Cerebellar cortex (tissue), 1 donor: Measurements from ENCODE around the gene DACH1.

Source experiments
- DNase-seq: peaks from one replicate; pipeline ENCODE4 v3.0.0-alpha.2; 2015; ENCODE audit warnings: low spot score

DACH1 gene

GRCh38 chr13:71774863-71775262 lies 92.1 kb downstream of the DACH1 start:
- no peak for DNase-seq

- no peak for DNase-seq
Observed at GRCh38 chr13:71773531-71773930, 93.5 kb downstream of the DACH1 start.

- no peak for DNase-seq
Observed at GRCh38 chr13:71772361-71772760, 94.6 kb downstream of the DACH1 start.

DNA sequence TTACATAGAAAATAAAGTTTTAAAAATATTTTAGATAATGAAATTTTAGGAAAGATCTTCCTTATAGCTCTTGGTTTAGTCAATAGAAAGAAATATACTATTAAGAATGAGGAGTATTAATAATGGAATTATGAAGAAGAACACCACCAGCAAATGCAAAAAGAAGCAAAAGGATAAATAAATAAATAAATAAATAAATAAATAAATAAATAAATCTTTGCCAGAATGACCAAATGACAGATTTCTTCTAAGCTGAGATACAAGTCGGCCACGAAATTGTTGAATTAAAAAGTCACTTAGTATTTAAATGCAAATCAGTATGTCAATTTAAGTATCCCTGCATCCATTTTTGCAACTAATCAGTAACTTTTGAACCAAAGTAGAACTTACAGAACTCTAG lies 95.9 kb downstream of the DACH1 start:
- DNase-seq, result no peak

DNA sequence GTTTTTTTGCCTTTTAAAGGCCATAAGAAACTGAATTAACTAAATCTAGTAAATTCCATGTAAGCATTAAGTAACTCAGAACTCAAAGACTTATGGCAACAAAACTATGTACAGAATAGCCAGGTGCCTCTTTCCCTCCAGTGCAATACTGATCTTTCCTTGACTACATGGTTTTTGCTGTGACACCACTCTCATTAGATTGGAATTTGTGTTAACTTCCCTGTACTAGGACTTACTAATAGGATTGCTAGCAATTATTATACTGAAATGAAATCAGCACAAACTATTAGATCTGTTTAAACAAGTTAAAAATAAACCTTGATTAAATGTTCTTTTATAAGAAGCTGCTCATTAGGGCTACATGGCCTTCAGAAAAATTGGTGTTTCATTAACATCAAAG lies 96.3 kb downstream of the DACH1 start:
- DNase-seq, result no peak

DNA sequence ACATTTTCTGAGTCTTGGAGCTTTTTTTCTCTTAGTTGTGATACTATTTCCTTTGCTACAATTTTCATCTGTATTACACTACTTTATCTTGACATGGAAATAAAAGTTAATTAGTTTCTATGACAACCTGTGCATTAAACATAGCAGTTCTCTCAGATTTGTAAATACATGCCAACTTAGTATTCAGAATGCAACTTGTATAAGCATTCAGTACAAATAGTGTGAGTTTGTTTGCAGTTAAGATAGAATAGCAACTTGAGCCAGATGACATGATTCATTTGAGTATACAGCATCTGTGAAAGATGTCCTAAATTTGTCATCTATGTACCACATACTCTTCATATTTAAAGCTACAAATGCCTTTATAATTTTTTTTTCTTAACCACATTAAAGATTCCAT lies 98.1 kb downstream of the DACH1 start:
- no peak for DNase-seq

- DNase-seq, result no peak
Observed at GRCh38 chr13:71759651-71760511, 107.1 kb downstream of the DACH1 start.

DNA sequence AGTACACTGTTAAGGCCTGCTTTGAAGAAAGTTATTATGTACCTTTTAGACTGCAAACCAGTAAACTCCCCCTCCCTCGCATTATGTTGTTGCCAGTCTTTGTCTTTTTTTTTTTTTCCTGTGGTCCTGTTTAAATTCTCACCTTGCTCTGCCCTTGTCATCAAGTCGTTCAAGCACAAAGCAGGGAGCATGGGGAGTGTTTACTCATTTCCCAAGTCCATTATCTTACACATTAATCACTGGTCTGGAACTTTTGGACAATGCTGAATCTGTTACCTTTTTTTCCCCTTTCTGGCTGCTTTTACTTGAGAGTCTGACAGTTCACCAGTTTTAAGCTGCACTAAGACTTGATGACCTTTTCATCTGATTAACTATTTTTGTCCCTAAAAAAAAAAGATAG lies 108.2 kb downstream of the DACH1 start:
- DNase-seq, result no peak

DNA sequence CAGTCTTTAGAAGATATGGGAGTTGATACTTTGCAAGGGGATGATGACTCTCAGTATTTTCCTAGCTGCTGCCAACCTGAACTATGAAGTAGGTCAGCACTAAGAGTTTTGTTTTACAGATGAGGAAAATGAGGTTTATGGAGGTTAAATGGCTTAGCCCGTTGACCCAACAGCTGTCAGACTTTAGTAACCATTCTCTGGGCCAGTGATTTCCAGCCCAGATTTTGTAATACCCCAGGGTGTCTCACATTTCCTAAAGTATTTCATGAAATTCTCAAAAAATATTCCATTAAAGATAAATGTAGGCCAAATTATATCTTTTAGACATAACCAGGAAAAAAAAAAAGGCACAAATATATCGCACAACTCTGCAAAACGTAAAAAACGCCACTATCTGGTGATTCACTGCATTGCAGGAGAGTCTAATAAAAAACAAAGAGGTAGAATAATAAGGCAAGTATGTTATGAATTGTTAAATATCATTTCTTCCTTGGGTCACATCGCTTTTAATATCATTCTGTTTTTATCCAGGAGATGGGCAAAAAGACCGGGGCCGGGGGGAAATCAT lies 112.5 kb downstream of the DACH1 start:
- no peak for DNase-seq

DNA sequence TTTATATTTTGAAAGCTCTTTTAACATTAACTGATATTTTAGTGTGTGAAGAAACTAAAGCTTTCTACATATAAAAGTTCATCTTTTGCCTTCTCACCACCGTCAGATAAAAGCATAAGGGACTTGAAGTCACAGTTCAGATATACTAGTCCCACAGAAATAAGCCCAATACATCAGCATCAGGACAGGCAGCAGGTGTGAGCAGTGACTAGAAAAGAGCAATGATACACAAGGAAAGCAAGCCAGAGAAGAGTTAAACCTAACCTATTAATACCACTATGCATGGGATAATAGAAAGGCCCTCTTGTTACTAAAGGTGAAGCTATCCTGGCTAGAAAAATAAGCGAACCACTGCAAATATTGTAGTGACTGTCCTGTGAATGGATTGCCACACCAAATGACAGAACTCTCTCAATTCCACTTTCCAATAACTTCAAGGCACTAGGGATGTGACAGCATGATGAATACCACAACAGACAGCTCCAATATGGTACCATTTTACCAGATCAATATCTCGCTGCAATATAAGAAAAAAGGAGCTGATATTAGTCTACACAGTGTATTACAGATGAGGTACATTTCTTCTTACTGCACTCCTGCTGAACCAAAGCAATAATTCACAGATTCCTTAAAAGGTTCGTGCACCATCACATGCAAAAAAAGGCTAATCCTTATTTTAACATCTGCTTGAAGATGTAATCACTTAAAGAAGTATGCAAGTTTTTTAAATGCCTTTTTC lies 114.1 kb downstream of the DACH1 start:
- no peak for DNase-seq

DNA sequence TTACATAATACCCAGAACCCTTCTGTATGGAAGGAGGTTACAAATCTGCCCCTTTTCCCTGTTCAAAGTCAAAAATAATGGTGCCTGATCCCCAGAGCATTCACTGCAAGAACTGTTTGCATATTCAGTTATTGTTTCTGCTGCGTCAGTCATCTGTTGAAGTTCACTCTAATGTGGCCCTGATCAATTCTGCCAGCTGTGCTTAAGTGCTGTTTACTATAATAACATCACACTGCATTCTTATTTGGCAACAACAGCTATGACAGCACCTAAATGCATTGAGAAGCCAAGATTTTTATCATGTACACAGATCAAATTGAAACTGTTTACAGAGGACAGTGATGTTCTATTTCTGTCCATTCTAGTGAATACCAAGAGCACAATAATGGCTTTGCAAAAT lies 115.9 kb downstream of the DACH1 start:
- no peak for DNase-seq

GRCh38 chr13:71730267-71730666 lies 136.7 kb downstream of the DACH1 start:
- DNase-seq, result no peak

GRCh38 chr13:71729441-71729840 lies 137.6 kb downstream of the DACH1 start:
- no peak for DNase-seq

DNA sequence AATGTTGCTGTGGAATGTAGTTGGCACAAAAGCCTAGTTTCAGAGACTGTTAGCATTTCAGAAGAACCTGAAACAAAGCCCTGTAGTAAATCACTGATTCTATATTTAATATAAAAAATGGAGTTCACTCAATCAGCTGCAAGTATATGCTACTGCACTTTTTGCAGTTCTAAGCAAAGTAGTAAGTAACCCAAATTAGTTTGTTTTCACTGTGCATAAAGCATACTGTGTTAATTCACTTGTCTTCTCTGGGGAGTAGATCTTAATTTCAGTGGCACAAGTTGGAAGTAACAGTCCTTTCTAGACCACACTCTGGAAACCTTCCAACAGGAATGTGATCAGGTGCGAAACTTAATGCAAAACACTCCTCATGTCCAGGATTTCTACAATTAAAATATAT lies 139.3 kb downstream of the DACH1 start:
- DNase-seq, result no peak

DNA sequence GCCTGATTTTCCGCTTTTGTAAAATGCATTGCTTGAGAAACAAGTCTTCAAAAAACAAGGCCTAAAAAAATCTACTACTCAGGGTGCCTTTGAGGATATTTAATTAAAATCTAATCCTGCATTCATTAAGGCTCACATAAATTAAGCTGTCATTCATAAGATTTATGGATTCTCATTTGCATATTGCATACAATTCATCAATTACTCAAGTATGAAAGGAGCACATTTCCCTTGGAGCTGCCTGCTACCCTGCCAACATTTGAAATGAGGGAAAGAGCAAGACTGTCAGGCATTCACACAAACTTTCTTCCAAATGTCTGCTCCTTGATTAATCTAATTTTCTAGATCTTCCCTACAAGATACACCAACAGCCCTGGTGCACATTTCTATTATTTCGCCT lies 140.0 kb downstream of the DACH1 start:
- no peak for DNase-seq

GRCh38 chr13:71722206-71722605 lies 144.8 kb downstream of the DACH1 start:
- no peak for DNase-seq

DNA sequence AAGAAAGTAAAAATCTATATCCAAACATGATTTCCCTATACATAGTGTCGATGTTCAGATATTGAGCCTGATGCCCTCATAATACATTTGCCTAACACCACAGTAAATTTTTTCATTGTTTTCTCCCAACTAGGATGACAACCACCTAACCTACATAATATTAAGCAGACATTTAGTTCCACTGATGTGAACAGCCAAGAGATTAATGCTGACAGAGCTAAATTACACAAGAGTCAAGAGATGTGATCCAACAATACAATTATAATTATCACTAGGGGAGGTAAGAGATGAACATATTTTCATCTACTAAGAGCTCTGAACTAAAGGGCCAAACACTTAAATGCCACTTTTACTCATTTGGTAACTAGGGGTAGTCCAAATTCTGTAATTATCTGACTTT lies 145.9 kb downstream of the DACH1 start:
- no peak for DNase-seq

DNA sequence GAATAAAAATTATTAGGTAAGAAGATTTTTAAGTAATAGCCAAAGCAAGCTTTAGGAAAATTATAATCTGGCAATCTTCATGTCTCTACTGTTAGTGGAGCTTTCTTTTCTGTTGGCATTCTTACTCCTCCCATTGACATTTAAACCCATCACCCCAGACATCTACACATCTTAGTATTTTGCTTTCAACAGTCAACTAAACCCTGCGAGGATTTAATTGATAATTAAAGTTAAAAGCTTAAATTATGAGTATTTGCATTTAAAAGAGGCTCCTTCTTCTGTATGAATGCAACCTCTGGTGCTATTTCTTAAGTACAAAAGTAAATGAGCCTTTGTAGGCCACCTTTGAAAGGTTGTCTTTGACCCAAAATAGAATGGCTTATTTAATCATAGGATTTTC lies 148.1 kb downstream of the DACH1 start:
- no peak for DNase-seq

DNA sequence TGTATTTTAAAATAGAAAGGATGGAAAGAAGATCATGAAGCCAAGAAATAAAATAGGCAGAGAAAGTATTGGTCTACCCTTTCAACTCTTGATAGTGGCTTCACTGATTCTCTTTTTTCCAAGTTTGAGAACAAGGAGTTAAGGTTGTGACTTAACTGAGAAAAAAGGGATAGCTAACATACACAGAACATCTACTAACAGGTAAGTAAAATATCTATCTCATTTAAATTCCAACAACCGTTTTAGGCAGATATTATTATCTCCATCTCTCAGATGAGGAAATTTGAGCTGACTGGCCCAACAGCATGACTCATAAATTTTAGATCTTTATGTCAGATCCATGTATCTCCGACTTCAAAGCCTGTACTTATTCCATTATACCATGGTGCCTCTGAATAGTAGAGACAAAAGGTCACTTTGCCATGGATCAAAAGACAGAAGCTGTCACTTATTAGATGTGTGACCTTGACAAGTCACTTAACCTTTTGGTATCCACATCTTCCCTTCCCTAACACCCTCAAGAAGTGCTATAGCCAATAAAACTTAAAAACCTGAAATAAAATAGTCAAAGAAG lies 152.1 kb downstream of the DACH1 start:
- no peak for DNase-seq

- DNase-seq, result no peak
Observed at GRCh38 chr13:71712988-71713653, 153.9 kb downstream of the DACH1 start.

DNA sequence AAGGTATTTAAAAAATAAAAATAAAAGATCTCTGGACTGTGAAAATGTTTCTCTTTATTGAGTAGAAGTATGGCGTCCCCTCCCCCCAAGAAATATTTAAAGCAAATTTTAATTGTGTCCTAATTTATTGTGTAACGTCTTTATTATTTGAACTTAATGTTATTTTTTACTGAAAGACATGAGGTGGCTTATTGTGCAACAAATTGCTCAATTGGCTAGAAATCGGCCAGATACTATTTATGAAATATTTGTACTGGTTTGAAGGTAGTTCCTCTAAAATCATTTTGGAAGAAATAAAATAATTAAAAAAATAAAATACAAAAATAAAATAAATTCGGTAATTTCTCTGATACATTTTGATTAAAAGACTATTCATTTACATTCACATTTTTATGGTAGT lies 162.3 kb downstream of the DACH1 start:
- DNase-seq, result no peak

GRCh38 chr13:71703138-71703537 lies 163.9 kb downstream of the DACH1 start:
- DNase-seq, result no peak
